CD14-positive monocyte (primary cell): Measurements from ENCODE around the gene HHIPL2. TPM values are rescaled to one million over a fixed set of nuclear protein-coding genes. Genes with fewer than 3 reads are reported as not detected.

ENCODE experiments used
- DNase-seq, 3 donors: peaks; one replicate each; pipeline ENCODE4 v3.0.0-alpha.2; 2011 to 2022
- H2AFZ ChIP-seq: 2 replicates; pipeline ENCODE4 v1.6.0; 2012; ENCODE audit warnings: mild to moderate bottlenecking, low read depth, low read length, inconsistent platforms; ENCODE audit not compliant: insufficient read depth, poor library complexity, severe bottlenecking
- H3K27ac ChIP-seq, 2 donors: 1 replicate in 1 of 2; 2 replicates in 1 of 2; pipeline ENCODE4 v1.5.1; 2012 to 2013; ENCODE audit warnings: low read length in 2 of 2, control low read depth in 1 of 2, inconsistent platforms in 1 of 2, low read depth in 1 of 2, mild to moderate bottlenecking in 1 of 2
- H3K27me3 ChIP-seq, 2 donors: one replicate each; pipeline versions ENCODE4 v1.6.0 to v1.6.1; 2011 to 2013; ENCODE audit warnings: low read length in 2 of 2; ENCODE audit not compliant: control insufficient read depth in 2 of 2, insufficient read depth in 2 of 2
- H3K36me3 ChIP-seq, 2 donors: replicated peaks in 1 of 2; 1 replicate in 1 of 2; 2 replicates in 1 of 2; pipeline versions ENCODE4 v1.5.1 to v1.6.1; 2012 to 2013; ENCODE audit warnings: low read length in 2 of 2, control low read depth in 1 of 2, inconsistent platforms in 1 of 2, mild to moderate bottlenecking in 1 of 2; ENCODE audit not compliant: insufficient read depth in 2 of 2, control insufficient read depth in 1 of 2
- H3K4me1 ChIP-seq, 2 donors: 1 replicate in 1 of 2; 2 replicates in 1 of 2; pipeline versions ENCODE4 v1.5.1 to v1.6.1; 2012 to 2013; ENCODE audit warnings: low read length in 2 of 2, control low read depth in 1 of 2, inconsistent platforms in 1 of 2, mild to moderate bottlenecking in 1 of 2, moderate library complexity in 1 of 2; ENCODE audit not compliant: insufficient read depth in 2 of 2, control insufficient read depth in 1 of 2
- H3K4me2 ChIP-seq: replicated peaks from 2 replicates; pipeline ENCODE3; 2012; ENCODE audit warnings: low read length, moderate library complexity, mild to moderate bottlenecking; ENCODE audit not compliant: poor library complexity, severe bottlenecking; ENCODE audit errors: extremely low read depth
- H3K4me3 ChIP-seq, 3 experiments: fragments of 200-600 bp in 1 of 3; sonication (generic) in 1 of 3; replicated peaks in 1 of 3; 1 replicate in 2 of 3; 2 replicates in 1 of 3; pipeline ENCODE4 v1.5.1; 2011 to 2013; ENCODE audit warnings: low read length in 3 of 3, mild to moderate bottlenecking in 3 of 3, control low read depth in 2 of 3, low read depth in 2 of 3, inconsistent platforms in 1 of 3, moderate library complexity in 1 of 3
- H3K79me2 ChIP-seq: 2 replicates; pipeline ENCODE4 v1.6.0; 2012; ENCODE audit warnings: mild to moderate bottlenecking, control low read depth, inconsistent platforms, low read length, moderate library complexity; ENCODE audit not compliant: insufficient read depth
- H3K9ac ChIP-seq: 2 replicates; pipeline ENCODE4 v1.6.0; 2017; ENCODE audit warnings: low read length, mild to moderate bottlenecking; ENCODE audit not compliant: insufficient read depth, poor library complexity, severe bottlenecking
- H3K9me3 ChIP-seq, 2 donors: replicated peaks in 1 of 2; 1 replicate in 1 of 2; 2 replicates in 1 of 2; pipeline versions ENCODE4 v1.5.1 to v1.6.1; 2012 to 2013; ENCODE audit warnings: low read length in 2 of 2, control low read depth in 1 of 2; ENCODE audit not compliant: control insufficient read depth in 1 of 2, insufficient read depth in 1 of 2
- H4K20me1 ChIP-seq: 2 replicates; pipeline ENCODE4 v1.6.0; 2012; ENCODE audit warnings: mild to moderate bottlenecking, low read length, control low read depth, moderate library complexity; ENCODE audit not compliant: insufficient read depth
- H3K27ac Mint-ChIP-seq, 7 donors: one replicate each; pipeline ENCODE4 v1.8.0; 2020; ENCODE audit warnings: mild to moderate bottlenecking in 7 of 7, mixed read lengths in 7 of 7, moderate library complexity in 6 of 7, inconsistent platforms in 2 of 7
- H3K27me3 Mint-ChIP-seq, 3 donors: one replicate each; pipeline ENCODE4 v1.8.0; 2021 to 2022; ENCODE audit warnings: low read depth in 3 of 3, mild to moderate bottlenecking in 3 of 3, mixed read lengths in 3 of 3, moderate library complexity in 3 of 3, inconsistent platforms in 1 of 3
- H3K36me3 Mint-ChIP-seq, 2 donors: one replicate each; pipeline ENCODE4 v1.8.0; 2020; ENCODE audit warnings: mixed read lengths in 2 of 2, inconsistent platforms in 1 of 2, mild to moderate bottlenecking in 1 of 2
- H3K4me1 Mint-ChIP-seq: one replicate; pipeline ENCODE4 v1.8.0; 2020; ENCODE audit warnings: mild to moderate bottlenecking, mixed read lengths
- H3K4me3 Mint-ChIP-seq, 2 donors: one replicate each; pipeline ENCODE4 v1.8.0; 2020; ENCODE audit warnings: mild to moderate bottlenecking in 2 of 2, mixed read lengths in 2 of 2, moderate library complexity in 1 of 2
- H3K9me3 Mint-ChIP-seq, 7 donors: one replicate each; pipeline ENCODE4 v1.8.0; 2020 to 2022; ENCODE audit warnings: mixed read lengths in 7 of 7, mild to moderate bottlenecking in 6 of 7, moderate library complexity in 6 of 7, inconsistent platforms in 2 of 7
- WGBS: methylation state at CpG from one replicate; pipeline ENCODE4 v1.1.5; 2013; ENCODE audit warnings: missing lambda C conversion rate; ENCODE audit not compliant: insufficient coverage; 5-methylcytosine and 5-hydroxymethylcytosine counted together
- intact Hi-C, 2 donors: fragments of 100-400 bp; cut with micrococcal nuclease; formaldehyde crosslinking; loops; one replicate each; pipeline versions ENCODE4 v1.15.0 to v1.15.1; 2023
- polyA plus RNA-seq, 3 donors: library from polyadenylated mRNA; depleted of rRNA in 1 of 3; unstranded in 2 of 3; stranded (reverse) in 1 of 3; fragments of 300-500 nt in 2 of 3; fragments of >200 nt in 1 of 3; fragmentation: Illumina TruSeq in 2 of 3; gene quantifications; 1 replicate in 2 of 3; 2 replicates in 1 of 3; pipeline ENCODE4 v1.2.3, GENCODE V29; 2012 to 2021
- TF ChIP-seq, protein P1 (sequence below): fragments of 200-600 bp; IDR thresholded peaks from one replicate; pipeline ENCODE4 v1.8.0; 2022; ENCODE audit warnings: antibody characterized with exemption, mild to moderate bottlenecking

The HHIPL2 gene
- polyA plus RNA-seq, 3 donors: 0.08 TPM; not detected in 2

DNA sequence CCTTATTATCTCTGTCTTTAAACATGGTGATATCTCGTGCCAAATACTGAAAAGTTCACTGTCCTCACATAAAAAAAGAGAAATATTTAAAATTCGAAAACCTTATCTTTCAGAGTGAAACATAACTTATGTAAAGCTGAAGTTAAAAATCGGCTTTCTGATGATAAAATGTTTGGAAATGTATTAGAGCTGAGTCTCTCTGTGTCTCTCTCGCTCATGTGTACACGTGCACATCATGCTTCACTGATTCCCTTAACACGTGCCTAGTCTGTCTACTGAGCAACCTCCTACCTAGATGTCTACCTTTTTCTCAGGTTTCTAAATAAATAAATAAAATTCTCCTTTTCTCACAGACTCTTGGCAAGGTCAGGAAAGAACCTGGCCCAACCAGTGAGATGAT is 17.1 kb downstream of the HHIPL2 start:
- peaks cover 0 to 7% (median 6%) of the 10 kb centered on the region in 3 donors for H3K27me3 Mint-ChIP-seq
- no peak overlapping the region for H3K4me3 Mint-ChIP-seq
- TF ChIP-seq, protein P1, sequence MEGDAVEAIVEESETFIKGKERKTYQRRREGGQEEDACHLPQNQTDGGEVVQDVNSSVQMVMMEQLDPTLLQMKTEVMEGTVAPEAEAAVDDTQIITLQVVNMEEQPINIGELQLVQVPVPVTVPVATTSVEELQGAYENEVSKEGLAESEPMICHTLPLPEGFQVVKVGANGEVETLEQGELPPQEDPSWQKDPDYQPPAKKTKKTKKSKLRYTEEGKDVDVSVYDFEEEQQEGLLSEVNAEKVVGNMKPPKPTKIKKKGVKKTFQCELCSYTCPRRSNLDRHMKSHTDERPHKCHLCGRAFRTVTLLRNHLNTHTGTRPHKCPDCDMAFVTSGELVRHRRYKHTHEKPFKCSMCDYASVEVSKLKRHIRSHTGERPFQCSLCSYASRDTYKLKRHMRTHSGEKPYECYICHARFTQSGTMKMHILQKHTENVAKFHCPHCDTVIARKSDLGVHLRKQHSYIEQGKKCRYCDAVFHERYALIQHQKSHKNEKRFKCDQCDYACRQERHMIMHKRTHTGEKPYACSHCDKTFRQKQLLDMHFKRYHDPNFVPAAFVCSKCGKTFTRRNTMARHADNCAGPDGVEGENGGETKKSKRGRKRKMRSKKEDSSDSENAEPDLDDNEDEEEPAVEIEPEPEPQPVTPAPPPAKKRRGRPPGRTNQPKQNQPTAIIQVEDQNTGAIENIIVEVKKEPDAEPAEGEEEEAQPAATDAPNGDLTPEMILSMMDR: no peak
- no peaks in the 10 kb centered on the region for H3K36me3 Mint-ChIP-seq
- no peaks in the 10 kb centered on the region for H3K4me1 ChIP-seq
- no peak overlapping the region for H3K4me2 ChIP-seq
- no peaks in the 10 kb centered on the region for H4K20me1 ChIP-seq
- no CpG with 5 or more reads among the region's 6 CpGs for WGBS
- H3K9me3 ChIP-seq: no peaks in the 10 kb centered on the region
- no peak for DNase-seq
- intact Hi-C loops: no loop called here
- H3K27ac Mint-ChIP-seq: no peak overlapping the region
- no peak overlapping the region for H3K9ac ChIP-seq
- no peak overlapping the region for H3K27ac ChIP-seq
- no peaks in the 10 kb centered on the region for H3K4me1 Mint-ChIP-seq
- H3K27me3 ChIP-seq: no peaks in the 10 kb centered on the region
- H3K4me3 ChIP-seq: no peak overlapping the region
- H3K9me3 Mint-ChIP-seq: peaks cover 0 to 7% (median 3%) of the 10 kb centered on the region in 7 donors
- H3K36me3 ChIP-seq: no peaks in the 10 kb centered on the region
- H2AFZ ChIP-seq: no peak overlapping the region
- H3K79me2 ChIP-seq: no peaks in the 10 kb centered on the region

DNA sequence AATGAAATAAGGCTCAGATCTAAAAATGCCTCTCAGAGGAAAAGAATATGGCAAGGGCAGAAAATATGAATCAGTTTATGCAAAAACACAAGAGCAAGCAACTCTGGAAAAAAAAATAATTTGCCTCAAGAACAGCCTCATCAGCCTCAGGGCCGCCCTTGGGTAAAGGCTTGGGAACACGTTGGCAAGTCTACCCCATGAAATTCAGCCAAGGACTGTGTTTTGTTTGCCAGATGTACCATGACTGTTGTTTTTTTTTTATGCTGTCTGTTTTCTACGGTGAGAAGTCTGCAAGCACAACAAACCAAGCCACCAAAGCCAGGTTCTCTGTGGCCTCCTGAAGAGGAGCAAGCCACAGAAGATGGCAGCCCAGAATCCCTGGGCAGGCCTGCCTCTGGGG is 18.0 kb downstream of the HHIPL2 start:
- H3K9me3 Mint-ChIP-seq: peaks cover 0 to 7% (median 3%) of the 10 kb centered on the region in 7 donors
- H3K9ac ChIP-seq: no peak overlapping the region
- no peaks in the 10 kb centered on the region for H3K27me3 ChIP-seq
- H3K4me1 Mint-ChIP-seq: no peaks in the 10 kb centered on the region
- no peaks in the 10 kb centered on the region for H3K4me1 ChIP-seq
- H3K4me3 ChIP-seq: no peak overlapping the region
- H4K20me1 ChIP-seq: no peaks in the 10 kb centered on the region
- no peak for DNase-seq
- H3K79me2 ChIP-seq: no peaks in the 10 kb centered on the region
- no peak overlapping the region for H2AFZ ChIP-seq
- TF ChIP-seq, protein P1: no peak
- peaks cover 1 to 7% (median 6%) of the 10 kb centered on the region in 3 donors for H3K27me3 Mint-ChIP-seq
- no peak overlapping the region for H3K27ac Mint-ChIP-seq
- intact Hi-C loops: no loop called here
- no peak overlapping the region for H3K4me3 Mint-ChIP-seq
- H3K36me3 Mint-ChIP-seq: no peaks in the 10 kb centered on the region
- H3K9me3 ChIP-seq: no peaks in the 10 kb centered on the region
- no peak overlapping the region for H3K27ac ChIP-seq
- no peaks in the 10 kb centered on the region for H3K36me3 ChIP-seq
- 93% methylated on average over 2 of the region's 3 CpGs for WGBS
- H3K4me2 ChIP-seq: no peak overlapping the region
